Esophagus (tissue), 2 donors: ENCODE data around the gene LAMA5. TPM values are rescaled to one million over a fixed set of nuclear protein-coding genes. Genes with fewer than 3 reads are reported as not detected.

Source experiments
- H3K27ac ChIP-seq, 2 donors: one replicate each; pipeline ENCODE4 v1.5.1; 2013; ENCODE audit warnings: low read depth in 2 of 2, mild to moderate bottlenecking in 2 of 2, inconsistent platforms in 1 of 2, low read length in 1 of 2, moderate library complexity in 1 of 2
- H3K27me3 ChIP-seq, 2 donors: one replicate each; pipeline ENCODE4 v1.6.1; 2013; ENCODE audit warnings: low read length in 2 of 2, control low read depth in 1 of 2, mild to moderate bottlenecking in 1 of 2; ENCODE audit not compliant: insufficient read depth in 2 of 2, control insufficient read depth in 1 of 2
- H3K36me3 ChIP-seq, 2 donors: one replicate each; pipeline ENCODE4 v1.6.1; 2013; ENCODE audit warnings: low read length in 1 of 2; ENCODE audit not compliant: control insufficient read depth in 2 of 2, insufficient read depth in 2 of 2
- H3K4me1 ChIP-seq, 2 donors: one replicate each; pipeline ENCODE4 v1.6.1; 2013; ENCODE audit warnings: low read length in 1 of 2; ENCODE audit not compliant: control insufficient read depth in 2 of 2, insufficient read depth in 2 of 2
- H3K4me3 ChIP-seq, 2 donors: one replicate each; pipeline ENCODE4 v1.5.1; 2013; ENCODE audit warnings: low read length in 2 of 2, mild to moderate bottlenecking in 2 of 2, low read depth in 1 of 2, moderate library complexity in 1 of 2
- H3K9me3 ChIP-seq, 2 donors: one replicate each; pipeline ENCODE4 v1.6.1; 2013; ENCODE audit warnings: mild to moderate bottlenecking in 2 of 2, low read depth in 1 of 2, low read length in 1 of 2, moderate library complexity in 1 of 2; ENCODE audit not compliant: control insufficient read depth in 2 of 2, insufficient read depth in 1 of 2
- WGBS, 2 donors: extraction: QIAGEN DNeasy Blood & Tissue Kit; methylation state at CpG; one replicate each; pipeline ENCODE4 v1.1.7; 2013; 5-methylcytosine and 5-hydroxymethylcytosine counted together
- polyA plus RNA-seq, 2 donors: library from polyadenylated mRNA; stranded (reverse); fragments of 200-250 nt; gene quantifications; one replicate each; pipeline ENCODE4 v1.2.3, GENCODE V29; 2013
- donor health status: healthy with polysubstance abuse.
- donor health status: Bipolar disorder and iron deficiency.

Gene LAMA5
- polyA plus RNA-seq, 2 donors, result 79.9 to 329 TPM

DNA sequence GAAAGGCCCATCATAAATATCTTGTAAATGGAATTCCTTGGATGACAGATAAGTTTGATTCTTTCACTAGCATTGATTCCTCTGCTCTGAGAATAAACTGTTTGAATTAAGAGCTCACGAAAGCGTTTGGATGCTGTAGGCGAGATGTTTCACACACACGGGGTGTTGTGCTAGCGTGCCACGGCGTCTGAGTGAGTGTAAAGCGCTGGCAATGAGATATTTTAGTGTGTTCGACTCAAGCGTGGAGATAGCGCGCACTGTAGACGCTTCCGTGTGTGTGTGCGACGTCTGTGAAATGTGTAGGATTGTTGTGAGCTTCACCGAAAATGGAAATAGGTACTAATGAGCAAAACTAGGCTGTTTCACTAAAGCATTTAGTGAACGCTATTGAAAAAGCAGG is 93.7 kb downstream of the LAMA5 start:
- H3K36me3 ChIP-seq, result peaks cover 10 to 55% of the 10 kb centered on the region in 2 donors
- H3K4me3 ChIP-seq, result no peak overlapping the region
- H3K27me3 ChIP-seq, result no peaks in the 10 kb centered on the region
- H3K9me3 ChIP-seq, result no peaks in the 10 kb centered on the region
- no peaks in the 10 kb centered on the region for H3K4me1 ChIP-seq
- no peak overlapping the region for H3K27ac ChIP-seq
- WGBS, 2 donors, result 95 to 97% methylated on average over 18 of the region's 18 CpGs

DNA sequence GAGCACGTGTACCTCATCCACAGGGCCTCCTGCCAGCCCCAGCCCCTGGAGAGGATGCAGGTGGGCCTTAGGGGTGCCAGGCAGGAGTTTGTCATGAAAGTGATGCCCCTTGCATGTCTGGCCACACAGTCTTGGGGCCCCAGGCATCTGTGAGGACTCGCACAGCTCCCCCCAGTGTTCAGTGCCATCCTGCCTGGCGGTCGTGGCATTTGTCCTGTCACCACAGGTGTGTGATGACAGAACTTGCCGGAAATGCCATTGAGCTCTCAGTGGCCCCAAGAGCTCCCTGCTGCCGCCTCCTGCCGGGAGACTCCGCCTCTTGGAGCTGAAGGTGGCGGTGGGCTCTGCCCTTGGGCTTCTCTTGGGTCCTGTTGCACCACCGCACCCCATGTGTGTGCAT is 94.9 kb downstream of the LAMA5 start:
- WGBS, 2 donors, result 82 to 89% methylated on average over 10 of the region's 10 CpGs
- Histone ChIP-seq H3K27ac (no peak overlapping the region), H3K9me3 (no peaks in the 10 kb centered on the region), H3K4me1 (no peaks in the 10 kb centered on the region), H3K36me3 (peaks cover 10 to 53% of the 10 kb centered on the region in 2 donors), H3K4me3 (no peak overlapping the region), H3K27me3 (no peaks in the 10 kb centered on the region)

DNA sequence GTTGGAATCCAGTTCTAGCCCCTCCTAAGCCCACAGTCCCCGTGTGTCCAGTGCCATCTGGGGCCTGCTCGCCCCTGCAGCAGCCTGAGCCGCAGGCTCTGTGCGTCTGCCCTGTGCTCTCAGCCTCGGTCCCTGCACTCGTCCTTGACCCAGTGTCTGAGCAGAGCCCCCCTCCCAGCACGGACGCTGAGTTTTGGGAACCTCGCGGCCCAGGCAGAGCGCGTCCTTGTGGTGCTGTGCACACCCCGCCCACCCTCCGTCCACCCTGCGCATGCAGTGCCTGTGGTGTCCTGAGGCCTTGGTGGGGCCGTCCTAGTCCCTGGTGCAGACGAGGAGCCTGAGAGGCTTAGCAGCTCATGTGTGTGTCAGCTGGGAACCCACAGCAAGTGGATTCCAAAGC is 97.2 kb downstream of the LAMA5 start:
- no peak overlapping the region for H3K4me3 ChIP-seq
- no peak overlapping the region for H3K27ac ChIP-seq
- H3K9me3 ChIP-seq, result no peaks in the 10 kb centered on the region
- 91 to 94% methylated on average over 17 of the region's 17 CpGs for WGBS, 2 donors
- H3K27me3 ChIP-seq, result no peaks in the 10 kb centered on the region
- H3K36me3 ChIP-seq, result peaks cover 8 to 58% of the 10 kb centered on the region in 2 donors
- no peaks in the 10 kb centered on the region for H3K4me1 ChIP-seq

DNA sequence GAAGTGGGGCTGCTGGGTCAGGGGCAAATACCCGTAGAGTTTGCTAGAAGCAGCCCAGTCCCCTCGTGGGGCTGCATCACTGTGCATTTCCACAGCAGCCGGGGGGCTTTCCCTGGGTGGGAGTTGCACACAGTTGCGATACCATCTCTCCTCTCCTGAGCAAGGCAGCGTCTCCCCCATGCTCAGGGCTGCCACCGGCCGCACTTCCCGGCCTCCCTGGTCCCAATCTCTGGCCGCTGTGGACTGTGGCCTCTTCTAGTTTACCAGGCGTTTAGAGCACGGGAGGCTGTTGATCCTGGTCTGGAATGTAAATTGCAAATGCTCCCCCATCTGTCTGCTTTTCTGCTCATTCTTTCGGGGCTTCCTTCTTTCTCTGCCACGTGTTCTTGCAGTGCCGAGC is 97.7 kb downstream of the LAMA5 start:
- H3K27ac ChIP-seq, result no peak overlapping the region
- H3K36me3 ChIP-seq, result peaks cover 8 to 60% of the 10 kb centered on the region in 2 donors
- H3K4me1 ChIP-seq, result no peaks in the 10 kb centered on the region
- 88 to 91% methylated on average over 14 of the region's 14 CpGs for WGBS, 2 donors
- no peaks in the 10 kb centered on the region for H3K9me3 ChIP-seq
- H3K4me3 ChIP-seq, result no peak overlapping the region
- H3K27me3 ChIP-seq, result no peaks in the 10 kb centered on the region

DNA sequence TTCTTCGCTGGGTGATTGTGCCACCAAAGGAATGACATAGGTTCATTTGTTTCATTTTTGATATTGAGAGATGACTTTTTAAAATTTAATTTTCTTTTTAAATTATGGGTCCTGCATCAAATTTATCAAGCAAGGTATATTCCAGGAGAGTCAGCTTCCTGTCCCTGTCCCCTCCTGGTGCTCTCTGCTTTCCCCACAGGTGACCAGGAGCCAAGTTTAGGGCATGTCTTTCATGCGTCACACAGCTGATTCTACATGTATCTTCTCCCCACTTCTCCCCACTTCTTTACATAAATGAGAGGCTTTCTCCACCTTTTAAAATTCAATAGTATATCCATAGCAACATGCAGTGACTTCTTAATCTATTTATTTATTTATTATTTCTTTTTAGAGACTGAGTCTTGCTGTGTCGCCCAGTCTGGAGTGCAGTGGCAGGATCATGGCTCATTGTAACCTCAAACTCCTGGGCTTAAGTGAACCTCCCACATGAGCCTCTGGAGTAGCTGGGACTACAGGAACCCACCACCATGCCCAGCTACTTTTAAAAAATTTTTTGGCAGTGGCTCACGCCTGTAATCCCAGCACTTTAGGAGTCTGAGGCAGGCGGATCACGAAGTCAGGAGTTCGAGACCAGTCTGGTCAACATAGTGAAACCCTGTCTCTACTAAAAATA is 98.7 kb downstream of the LAMA5 start:
- H3K36me3 ChIP-seq, result peaks cover 8 to 56% of the 10 kb centered on the region in 2 donors
- H3K4me1 ChIP-seq, result no peaks in the 10 kb centered on the region
- WGBS, 2 donors, result 82 to 84% methylated on average over 7 of the region's 7 CpGs
- H3K27me3 ChIP-seq, result no peaks in the 10 kb centered on the region
- H3K27ac ChIP-seq, result no peak overlapping the region
- H3K4me3 ChIP-seq, result no peak overlapping the region
- no peaks in the 10 kb centered on the region for H3K9me3 ChIP-seq

DNA sequence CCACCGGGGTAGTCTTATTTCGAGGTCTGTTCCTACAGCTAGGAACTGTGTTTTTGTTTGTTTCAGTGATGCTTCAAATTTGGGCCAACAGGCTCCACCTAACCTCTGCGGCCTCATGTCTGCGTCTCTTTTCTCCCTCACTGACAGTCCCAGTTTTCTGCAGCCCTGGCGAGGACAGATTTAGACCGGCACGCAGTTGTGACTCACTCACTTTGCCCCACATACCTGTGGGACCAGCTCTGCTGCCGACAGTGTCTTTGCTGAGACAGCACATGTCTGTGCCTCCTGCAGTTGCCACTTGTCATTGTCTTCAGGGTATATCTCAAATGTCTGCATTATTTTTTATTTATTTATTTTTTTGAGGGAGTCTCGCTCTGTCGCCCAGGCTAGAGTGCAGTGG is 99.6 kb downstream of the LAMA5 start:
- no peaks in the 10 kb centered on the region for H3K4me1 ChIP-seq

DNA sequence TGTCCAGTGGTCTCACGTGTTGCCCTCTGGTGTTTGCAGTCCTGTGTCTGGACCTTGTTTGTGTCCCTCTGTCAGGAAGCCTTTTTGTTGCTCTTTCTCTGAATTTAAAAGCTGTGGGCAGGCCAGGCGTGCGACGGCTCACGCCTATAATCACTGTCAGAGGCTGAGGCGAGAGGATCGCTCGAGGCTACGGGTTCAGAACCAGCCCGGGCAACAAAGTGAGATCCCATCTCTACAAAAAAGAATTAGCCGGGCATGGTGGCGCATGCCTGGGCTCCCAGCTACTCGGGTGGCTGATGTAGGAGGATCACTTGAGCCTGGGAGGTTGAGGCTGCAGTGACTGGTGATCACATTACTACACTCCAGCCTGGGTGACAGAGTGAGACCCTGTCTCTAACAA is 100.3 kb downstream of the LAMA5 start:
- H3K4me1 ChIP-seq, result no peaks in the 10 kb centered on the region
- no peak overlapping the region for H3K4me3 ChIP-seq
- peak overlapping the region in 1 of 2 donors; percentile 67 for H3K27ac ChIP-seq
- H3K27me3 ChIP-seq, result no peaks in the 10 kb centered on the region
- H3K36me3 ChIP-seq, result peaks cover 12 to 54% of the 10 kb centered on the region in 2 donors
- no peaks in the 10 kb centered on the region for H3K9me3 ChIP-seq
- WGBS, 2 donors, result 76 to 85% methylated on average over 13 of the region's 13 CpGs

More for the DNA sequence above, 99.6 kb downstream of the LAMA5 start:
- Histone ChIP-seq H3K27ac (peak overlapping the region in 1 of 2 donors; percentile 67), H3K4me3 (no peak overlapping the region), H3K9me3 (no peaks in the 10 kb centered on the region), H3K27me3 (no peaks in the 10 kb centered on the region), H3K36me3 (peaks cover 12 to 54% of the 10 kb centered on the region in 2 donors)
- WGBS, 2 donors, result 74 to 78% methylated on average over 10 of the region's 10 CpGs

DNA sequence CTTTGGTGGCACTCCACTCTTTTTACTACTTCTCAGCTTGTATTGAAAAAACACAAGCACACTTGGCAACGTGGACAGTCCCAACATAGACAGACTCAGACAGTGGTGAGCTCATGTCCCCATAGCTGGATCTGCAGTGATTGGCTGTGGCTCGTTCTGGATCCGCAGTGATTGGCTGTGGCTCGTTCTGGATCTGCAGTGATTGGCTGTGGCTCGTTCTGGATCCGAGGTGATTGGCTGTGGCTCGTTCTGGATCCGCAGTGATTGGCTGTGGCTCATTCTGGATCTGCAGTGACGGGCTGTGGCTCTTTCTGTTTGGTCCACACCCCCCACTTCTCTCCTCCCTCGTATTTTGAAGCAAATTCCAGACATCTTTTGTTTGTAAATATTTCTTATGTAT is 100.8 kb downstream of the LAMA5 start:
- no peak overlapping the region for H3K27ac ChIP-seq

DNA sequence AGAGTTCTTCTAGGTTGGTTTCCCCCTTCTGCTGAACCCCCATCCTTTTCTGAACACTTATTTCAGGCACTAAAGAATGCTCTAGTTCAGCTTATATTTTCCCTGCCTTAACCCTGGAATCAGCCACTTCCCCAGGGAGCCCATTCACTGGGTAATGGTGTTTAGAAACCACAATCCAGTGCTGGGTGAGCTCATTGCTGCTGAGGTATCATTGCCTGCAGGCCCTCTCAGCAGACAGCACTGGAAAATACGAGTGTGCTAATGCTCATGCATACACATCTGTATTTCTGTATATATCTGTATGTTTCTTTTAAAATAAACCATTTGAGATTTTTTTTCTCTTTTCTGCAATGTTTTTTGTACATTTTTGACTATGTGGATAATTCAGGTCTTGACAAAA is 101.7 kb downstream of the LAMA5 start:
- Histone ChIP-seq H3K27me3 (no peaks in the 10 kb centered on the region), H3K4me1 (no peaks in the 10 kb centered on the region), H3K9me3 (no peaks in the 10 kb centered on the region), H3K4me3 (no peak overlapping the region), H3K27ac (no peak overlapping the region), H3K36me3 (peaks cover 12 to 57% of the 10 kb centered on the region in 2 donors)
- 93 to 100% methylated on average over 1 of the region's 1 CpG for WGBS, 2 donors

More for the DNA sequence above, 100.8 kb downstream of the LAMA5 start:
- Histone ChIP-seq H3K4me1 (no peaks in the 10 kb centered on the region), H3K9me3 (no peaks in the 10 kb centered on the region), H3K27me3 (no peaks in the 10 kb centered on the region), H3K36me3 (peaks cover 12 to 54% of the 10 kb centered on the region in 2 donors), H3K4me3 (no peak overlapping the region)
- WGBS, 2 donors, result 94% methylated on average over 10 of the region's 10 CpGs

DNA sequence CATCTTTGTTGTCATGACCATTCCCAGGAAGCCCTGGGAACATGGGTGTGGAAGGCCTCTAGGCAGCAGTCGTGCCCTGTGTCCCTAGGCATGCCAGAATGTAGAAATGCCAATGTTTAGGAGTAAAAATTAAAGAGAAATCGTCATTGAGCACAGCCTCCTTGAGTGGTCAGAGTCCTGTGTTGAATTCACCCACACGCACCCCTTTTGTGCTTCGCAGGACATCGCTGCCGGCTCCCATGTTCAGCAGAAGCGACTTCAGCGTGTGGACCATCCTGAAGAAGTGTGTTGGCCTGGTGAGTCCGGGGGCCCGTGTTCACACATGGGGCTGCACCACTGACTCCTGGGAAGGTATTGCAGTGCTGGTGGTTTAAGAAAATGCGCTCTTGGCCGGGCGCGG is 103.7 kb downstream of the LAMA5 start:
- H3K4me3 ChIP-seq, result no peak overlapping the region
- H3K9me3 ChIP-seq, result no peaks in the 10 kb centered on the region
- H3K27ac ChIP-seq, result no peak overlapping the region
- no peaks in the 10 kb centered on the region for H3K4me1 ChIP-seq
- 94 to 96% methylated on average over 14 of the region's 14 CpGs for WGBS, 2 donors
- H3K36me3 ChIP-seq, result peaks cover 15 to 58% of the 10 kb centered on the region in 2 donors
- H3K27me3 ChIP-seq, result no peaks in the 10 kb centered on the region
